GM18873 (cell line): ENCODE data around the gene HERC6.
A peak's percentile ranks its signal among the peaks of the same experiment; 100 is the strongest.
"Not testable (repeated sequence)": the region's sequence is repeated elsewhere in the genome, so short reads cannot be mapped to it uniquely, and the experiment has no call there.

Source experiments
- ATAC-seq: cut with Tn5 transposase; IDR thresholded peaks from one replicate; pipeline ENCODE4 v1.9.1; 2021; ENCODE audit warnings: mild to moderate bottlenecking, moderate library complexity, moderate number of reproducible peaks; ENCODE audit not compliant: unreplicated experiment, low FRiP score

HERC6 gene

DNA sequence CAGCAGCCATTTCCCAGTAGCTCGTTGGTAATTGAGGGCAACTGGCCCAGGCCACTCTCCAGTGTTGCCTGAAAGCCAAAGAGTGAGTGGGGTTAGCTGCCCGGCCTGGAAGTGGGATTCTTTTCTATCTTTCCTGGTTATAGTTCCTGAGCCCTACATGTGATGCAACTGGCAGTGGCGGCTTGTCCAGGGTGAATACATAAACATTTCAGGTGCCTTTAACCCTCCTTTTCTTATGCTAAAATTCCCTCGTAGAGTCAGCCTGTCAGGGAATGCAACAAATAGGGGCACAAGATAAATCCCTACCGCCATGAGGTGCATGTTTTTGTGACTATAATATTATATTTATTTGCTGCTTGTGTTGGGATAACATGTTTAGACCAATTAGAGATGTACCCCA, 64.8 kb downstream of the HERC6 start:
- ATAC-seq: no peak

DNA sequence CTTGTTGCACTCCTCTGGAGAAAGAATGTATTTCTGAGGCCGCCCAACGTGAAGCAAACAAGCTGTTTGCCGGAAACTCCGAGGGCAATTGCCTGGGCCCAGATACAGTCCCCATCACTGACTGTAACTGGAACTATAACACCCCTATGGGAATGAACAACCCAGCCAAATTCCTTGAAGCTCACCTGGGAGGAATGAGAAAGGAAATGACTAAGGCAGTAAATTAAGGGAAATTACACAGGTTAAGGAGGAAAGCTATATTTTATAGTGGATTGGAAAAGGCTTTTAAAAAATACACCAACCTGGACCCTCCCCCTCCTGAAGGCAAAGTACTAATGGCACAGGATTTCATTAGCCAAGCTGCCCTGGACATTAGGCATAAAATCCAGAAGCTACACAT, 66.6 kb downstream of the HERC6 start:
- ATAC-seq: no peak

DNA sequence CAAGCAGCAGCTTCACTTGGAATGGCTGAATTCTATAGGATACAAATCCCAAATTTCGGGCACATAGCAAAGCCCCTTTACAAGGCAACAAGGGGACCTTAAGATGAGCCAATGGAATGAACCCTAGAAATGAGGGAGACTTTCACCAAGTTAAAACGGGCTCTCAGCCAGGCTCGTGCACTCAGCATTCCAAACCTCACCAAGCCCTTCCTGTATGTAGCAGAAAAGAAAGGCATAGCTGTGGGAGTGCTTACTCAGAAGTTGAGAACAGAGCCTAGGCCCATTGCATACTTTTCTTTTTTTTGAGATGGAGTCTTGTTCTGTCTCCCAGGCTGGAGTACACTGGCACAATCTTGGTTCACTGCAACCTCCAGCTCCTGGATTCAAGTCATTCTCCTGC, 67.5 kb downstream of the HERC6 start:
- no peak for ATAC-seq

DNA sequence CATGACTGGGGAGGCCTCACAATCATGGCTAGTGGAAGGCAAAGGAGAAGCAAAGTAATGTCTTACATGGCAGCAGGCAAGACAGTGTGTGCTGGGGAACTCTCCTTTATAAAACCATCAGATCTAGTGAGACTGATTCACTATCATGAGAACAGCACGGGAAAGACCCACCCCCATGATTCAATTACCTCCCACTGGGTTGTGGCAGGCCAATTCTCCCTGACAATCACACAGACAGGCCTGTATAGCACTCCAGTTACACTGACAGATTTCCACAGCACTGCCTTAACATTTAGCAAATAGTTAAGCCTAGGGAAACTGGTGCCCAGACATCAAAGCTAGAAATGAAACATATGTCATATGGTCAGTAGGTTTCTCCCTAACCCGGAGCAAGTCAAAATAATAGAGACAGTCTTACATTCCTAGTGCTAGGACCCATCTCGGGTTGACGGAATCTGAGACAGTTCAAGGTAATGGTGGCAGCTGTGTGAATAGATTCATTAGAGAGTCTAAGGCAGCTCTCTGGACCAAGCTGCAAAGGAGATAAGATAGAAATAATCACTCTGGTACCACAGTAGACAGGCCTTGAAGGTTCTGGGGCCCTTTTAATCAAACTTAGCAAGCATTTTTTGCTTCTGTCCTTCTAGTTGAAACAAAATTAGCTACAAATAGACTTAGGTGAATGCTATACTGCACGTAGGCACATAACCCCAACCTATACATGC, 68.9 kb downstream of the HERC6 start:
- ATAC-seq: no peak

DNA sequence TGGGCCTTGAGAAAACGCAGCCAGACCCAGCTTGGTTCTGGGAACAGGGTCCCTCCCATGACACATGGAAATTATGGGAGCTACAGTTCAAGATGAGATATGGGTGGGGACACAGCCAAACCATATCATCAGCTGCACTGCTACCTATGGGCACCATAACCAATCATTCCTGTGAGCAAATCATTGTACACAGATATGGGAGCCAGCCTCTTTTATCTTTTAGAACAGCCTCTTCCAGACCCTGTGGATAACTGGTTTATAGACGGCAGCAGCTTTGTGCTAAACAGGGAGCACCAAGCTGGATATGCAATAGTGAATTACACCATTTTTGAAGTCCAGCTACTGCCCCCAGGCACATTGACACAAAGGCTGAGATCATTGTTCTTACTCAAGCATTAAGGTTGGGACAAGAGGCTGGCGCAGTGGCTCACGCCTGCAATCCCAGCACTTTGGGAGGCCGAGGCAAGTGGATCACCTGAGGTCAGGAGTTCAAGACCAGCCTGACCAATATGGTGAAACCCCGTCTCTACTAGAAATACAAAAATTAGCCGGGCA, 69.6 kb downstream of the HERC6 start:
- ATAC-seq: not testable (repeated sequence)

DNA sequence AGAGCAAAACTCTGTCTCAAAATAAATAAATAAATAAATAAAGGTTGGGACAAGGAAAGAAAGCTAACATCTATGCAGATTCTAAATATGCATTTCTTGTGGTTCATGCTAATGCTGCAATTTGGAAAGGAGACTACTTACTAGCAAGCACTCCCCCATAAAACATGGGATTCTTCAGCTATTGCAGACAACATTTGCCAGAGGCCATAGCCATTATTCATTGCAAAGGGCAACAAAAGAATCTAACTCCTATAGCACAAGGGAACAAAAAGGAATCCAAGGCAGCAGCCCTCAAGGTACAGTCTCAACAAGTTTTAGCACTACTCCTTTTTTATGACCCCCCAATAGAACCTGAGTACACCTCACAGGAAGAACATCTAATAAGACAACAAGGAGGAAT, 70.2 kb downstream of the HERC6 start:
- ATAC-seq: no peak

DNA sequence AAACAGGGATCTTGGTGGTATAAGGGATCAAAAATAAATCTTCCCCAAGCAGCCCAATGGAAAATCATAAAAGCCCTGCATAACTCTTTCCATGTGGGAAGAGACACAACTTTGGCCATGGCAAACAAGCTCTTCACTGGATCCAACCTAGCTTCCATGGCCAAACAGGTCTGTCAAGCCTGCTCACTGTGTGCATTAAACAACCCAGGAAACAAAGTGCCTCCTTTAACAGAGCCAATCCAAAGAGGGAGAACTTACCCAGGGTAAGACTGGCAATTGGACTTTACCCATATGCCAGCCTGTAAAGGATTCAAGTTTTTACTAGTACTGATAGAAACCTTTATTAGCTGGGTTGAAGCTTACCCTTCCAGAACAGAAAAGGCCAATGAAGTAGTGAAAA, 70.6 kb downstream of the HERC6 start:
- no peak for ATAC-seq

DNA sequence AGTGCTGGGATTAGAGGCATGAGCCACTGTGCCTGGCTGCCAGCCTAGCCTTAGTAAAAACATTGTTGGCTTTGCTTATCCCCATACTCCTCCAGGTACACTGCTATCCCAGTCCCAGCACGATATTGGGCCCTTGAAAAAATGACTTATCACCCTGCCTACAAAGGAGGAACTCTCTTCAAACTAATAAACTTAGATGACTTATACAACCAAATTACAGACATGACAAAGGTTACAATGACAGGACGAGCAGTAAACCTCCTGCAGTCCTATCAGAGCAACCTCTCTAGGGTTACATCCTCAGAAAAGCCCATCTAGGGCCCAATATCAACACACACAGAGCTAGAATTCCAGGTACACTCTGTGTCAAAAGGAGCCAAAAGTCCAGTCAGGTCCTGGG, 72.6 kb downstream of the HERC6 start:
- no peak for ATAC-seq

DNA sequence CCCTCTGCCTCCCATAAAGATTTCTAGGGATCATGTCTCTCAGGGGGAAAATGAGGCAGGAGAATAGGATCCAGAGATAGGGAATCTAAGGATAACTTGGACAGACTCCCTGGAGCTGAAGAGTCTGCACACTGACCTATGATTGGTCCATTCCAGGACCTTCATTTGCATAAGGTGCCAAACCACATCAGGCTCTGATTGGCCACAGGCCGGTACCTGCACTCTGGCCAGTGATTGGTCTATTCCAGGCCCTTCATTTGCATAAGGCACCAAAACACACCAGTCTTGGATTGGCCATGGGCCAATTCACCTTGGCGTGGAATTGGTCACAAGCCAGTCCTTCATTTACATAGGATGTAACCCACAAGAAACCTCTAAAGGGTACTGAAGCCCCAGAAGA, 74.3 kb downstream of the HERC6 start:
- no peak for ATAC-seq

DNA sequence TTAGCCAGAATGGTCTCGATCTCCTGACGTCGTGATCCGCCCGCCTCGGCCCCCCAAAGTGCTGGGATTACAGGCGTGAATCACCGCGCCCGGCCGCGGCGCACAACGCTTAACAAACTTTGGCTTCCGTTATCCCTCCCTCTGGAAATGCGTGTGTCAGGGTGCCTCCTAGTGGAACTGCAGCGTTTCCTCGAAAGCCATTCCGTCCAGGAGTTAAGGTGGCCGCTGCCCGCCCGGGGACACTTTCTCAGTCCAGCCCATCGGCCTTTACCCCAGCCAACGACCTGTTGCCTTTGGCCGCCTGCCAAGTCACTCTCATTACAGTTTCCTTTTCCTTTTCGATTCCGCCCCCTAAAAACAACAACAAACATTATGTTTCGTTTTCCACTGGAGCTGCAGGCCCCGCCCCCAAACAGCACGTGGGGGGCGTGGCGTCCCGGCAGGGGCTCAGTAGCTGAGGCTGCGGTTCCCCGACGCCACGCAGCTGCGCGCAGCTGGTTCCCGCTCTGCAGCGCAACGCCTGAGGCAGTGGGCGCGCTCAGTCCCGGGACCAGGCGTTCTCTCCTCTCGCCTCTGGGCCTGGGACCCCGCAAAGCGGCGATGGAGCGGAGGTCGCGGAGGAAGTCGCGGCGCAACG, 78.1 kb downstream of the HERC6 start, which contains the start of gene HERC5:
Gene HERC5, plus strand, starts transcription at position 450 of the 637 bp plus-strand sequence. Its CDS starts 151 bp downstream, at position 601.
- peak; percentile 90 for ATAC-seq

DNA sequence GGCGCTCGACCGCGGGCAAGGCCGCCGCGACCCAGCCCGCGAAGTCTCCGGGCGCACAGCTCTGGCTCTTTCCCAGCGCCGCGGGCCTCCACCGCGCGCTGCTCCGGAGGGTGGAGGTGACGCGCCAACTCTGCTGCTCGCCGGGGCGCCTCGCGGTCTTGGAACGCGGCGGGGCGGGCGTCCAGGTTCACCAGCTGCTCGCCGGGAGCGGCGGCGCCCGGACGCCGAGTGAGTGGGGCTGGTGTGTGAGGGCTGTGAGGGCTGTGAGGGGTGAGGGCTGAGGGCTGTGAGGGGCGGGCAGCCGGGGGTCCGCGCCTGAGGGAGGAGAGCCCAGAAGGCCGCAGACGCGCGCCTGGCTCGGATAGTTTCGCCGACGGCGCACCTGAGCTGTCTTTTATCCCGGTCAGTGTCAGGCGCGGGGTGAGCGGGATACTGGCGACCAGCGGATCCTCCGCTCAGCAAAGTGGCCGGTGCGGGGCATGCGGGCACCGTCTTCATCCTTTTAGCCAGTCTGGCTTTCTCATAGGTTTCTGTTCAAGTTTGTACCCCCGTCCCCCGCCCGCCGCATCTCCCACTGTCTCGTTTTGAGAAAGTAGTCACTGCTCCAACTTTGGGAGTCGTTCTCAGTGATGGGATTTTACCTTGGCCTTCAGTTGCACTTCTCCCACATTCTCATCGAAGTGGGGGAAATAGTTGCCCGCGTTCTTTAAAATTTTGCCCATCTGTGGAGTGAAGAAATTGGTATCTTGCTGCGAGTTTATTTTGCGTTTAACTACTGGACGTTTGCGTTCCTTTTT, 78.9 kb downstream of the HERC6 start:
- peak; percentile 37 for ATAC-seq

DNA sequence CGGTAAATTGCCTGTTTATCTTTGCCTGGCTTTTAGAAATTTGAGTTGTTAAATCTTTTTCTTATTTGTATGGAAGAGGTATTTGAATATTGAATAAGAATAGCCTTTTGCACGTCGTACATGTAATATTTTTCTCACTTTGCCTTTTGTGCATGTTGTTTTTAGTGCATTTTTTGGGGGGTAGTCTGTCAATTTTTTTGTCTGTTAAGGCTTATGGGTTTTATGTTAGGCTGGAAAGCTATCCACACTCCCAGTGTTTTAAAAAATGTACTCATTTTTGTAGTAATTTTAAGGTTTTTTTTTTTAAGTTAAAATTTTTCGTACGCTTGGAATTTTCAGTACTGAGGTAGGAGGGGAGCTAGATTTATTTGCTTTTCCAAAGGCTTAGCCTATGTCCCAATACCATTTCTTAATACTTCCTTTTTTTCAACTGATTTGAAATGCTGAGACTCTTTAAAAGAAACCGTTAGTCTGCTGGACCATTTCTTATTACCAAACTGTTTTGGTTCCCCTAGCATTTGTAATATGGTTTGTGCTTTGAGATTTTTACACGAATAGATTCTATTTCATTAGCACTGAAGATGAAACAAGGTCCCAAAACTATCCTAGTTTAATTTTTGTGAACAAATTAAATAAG, 79.6 kb downstream of the HERC6 start:
- no peak for ATAC-seq

DNA sequence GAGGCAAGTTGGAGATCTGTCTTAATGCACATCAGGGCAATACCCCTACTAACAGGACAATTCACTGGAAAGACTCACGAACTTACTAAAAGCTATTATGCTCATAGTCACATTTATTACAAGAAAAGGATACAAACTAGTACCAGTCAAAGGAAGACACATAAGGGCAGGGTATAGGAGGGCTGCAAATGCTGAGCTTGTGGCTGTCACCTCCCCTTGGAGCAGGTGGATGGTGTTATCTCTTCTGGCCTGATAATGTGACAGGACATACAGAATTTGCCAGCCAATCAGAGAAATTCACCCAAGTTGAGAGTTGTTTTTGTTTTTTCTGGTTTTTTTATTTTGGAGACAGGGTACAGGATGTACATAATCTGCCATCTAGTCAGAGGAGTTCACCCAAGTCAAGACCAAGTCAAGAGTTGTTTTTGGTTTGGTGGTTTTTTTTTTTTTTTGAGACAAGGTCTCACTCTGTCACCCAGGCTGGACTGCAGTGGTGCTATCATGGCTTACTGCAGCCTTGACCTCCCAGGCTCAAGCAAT, 87.1 kb downstream of the HERC6 start:
- no peak for ATAC-seq

DNA sequence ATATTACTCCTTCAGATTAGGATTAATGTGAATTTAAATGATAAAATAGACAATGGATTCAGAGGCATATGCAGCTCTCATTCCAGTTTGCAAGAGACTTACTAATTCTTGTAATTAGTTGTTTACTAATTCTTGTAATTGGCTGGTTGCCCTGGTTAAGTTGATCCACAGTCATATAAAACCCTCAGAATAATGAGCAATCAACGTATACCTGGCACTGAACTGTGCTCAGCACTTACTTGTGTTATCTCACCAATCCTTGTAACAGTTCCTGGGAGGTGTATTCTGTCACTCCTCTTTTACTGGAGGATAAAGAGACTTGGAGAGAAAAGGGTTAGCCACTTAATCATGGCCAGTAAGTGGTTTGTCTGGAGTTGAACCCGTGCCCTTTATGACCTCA, 88.7 kb downstream of the HERC6 start:
- ATAC-seq: no peak

DNA sequence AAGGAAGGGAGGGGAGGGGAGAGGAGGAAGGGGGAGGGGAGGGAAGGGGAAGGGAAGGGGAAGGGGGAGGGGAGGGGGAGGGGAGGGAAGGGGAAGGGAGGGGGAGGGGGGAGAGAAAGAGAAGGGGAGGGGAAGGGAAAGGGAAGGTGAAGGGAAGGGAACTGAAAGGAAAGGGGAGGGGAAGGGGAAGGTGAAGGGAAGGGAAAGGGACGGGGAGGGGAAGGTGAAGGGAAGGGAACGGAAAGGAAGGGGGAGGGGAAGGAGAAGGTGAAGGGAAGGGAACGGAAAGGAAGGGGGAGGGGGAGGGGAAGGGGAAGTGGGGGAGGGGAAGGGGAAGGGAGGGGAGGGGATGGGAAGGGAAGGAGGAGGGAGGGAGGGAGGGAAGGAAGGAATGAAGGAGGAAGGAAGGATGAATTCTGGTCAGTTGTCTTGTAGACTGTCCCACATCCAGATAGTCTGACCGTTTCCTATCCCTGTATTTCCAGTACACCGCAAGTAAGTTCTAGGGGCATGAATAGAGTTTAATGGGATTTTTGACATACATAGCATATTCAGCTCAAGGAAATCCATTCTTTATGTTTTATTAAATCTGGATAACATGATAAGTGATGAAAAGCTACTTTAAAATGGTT, 98.7 kb downstream of the HERC6 start:
- no peak for ATAC-seq

DNA sequence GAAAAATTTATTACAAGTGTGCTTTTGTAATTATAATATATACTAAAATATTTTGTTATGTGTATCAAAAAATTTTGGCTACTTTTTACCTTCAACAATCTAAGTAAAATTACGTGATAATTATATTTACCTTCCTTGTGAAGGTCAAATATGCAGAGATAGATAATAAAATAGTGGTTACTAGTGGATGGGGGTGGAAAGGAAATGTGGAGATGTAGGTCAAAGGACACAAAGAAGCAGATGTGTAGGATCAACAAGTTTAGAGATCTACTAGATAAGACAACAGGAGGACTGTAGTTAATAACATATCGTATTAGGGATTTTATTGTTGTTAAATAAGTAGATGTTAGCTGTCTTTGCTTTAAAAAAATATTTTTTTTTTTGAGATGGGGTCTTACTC, 99.6 kb downstream of the HERC6 start:
- ATAC-seq: no peak

DNA sequence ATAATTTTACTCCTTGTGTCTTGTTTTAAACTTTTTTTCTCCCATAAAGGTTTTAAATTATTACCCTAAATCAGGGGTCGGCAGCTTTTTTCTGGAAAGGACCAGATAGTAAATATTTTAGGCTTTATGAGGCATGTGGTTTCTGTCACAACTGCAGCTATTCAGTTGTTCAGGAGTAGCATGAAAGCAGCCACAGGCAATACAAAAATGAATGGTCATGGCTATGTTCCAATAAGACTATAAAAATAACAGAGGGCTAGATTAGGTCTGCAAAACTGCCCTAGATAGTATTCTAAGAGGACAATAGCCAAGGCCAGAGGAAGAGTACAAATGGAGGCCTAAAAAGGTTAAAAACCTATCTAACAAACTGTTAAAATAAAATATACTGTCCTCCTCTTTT, 102.9 kb downstream of the HERC6 start:
- ATAC-seq: no peak

DNA sequence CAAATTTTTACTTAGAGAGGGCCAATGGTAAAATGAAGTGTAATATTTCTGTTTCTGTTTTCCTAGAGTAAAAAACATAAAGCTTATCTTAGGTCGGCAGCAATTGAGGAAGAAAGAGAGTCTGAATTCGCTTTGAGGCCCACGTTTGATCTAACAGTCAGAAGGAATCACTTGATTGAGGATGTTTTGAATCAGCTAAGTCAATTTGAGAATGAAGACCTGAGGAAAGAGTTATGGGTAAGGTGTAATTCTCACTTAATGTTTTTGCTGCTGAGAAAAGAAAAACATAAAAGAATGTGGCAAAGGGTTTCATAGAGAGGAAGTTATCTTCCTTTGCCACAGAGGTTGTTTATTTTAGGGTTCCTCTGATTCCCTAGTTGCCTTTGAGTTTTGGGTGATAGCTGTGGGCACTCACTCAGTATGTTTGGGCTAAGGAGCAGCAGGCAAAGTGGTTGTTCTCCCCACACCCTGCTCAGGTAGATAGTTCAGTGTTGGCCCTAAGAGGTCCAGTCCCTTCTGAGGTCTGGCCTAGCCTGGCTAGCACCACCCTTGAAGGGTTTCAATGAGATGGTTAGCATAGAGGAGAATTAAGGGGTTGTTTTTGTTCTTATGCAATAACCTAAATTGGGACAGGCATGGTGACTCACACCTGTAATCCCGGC, 110.6 kb downstream of the HERC6 start:
- ATAC-seq: no peak
